DND-41 (cell line): Measurements from ENCODE around the gene SAMD8.

Experiments used
- EZH2 ChIP-seq: IDR thresholded peaks from 3 replicates; pipeline ENCODE4 v1.6.1; 2012; ENCODE audit warnings: borderline replicate concordance, low read depth, mild to moderate bottlenecking, moderate library complexity, low read length, inconsistent platforms; ENCODE audit not compliant: severe bottlenecking
- TF ChIP-seq, protein P1 (sequence below): IDR thresholded peaks from 2 replicates; pipeline ENCODE4 v1.5.1; 2012; ENCODE audit warnings: borderline replicate concordance, low read length, moderate library complexity, mild to moderate bottlenecking; ENCODE audit not compliant: poor library complexity, severe bottlenecking; ENCODE audit errors: extremely low read depth

DNA sequence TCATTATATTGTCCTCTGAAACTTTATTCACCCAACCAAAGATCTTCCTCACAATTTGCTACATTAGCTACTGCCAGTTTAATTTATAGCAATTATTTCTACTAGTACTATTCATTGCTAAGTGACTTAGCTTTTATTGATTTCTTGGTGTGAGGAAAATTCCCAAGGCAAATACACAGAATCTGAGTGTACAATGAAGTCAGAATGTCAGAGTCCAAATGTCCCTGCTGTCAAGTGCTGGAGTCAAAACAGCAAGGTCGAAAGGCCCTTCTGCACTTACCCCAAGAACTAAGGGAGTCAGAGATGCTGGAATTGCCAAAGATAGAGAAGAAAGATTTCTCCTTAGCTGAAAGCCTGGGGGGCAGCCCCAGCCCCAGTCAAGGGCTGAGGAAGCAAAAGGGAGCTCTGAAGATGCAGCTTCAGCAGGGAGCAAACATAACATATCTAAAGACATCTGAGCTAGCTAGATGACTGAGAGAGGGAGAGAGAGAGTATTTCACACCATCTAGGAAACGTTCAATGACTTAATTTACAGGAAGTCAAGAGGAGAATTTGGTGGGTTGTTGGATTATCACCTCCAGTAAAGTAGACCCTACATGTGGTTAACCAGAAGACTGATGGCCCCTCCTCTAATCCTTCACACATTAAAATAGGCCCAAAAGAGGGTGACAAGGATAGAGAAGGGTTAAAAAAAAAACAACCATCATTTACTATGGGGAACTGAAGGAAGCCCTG is 36.6 kb upstream of the SAMD8 start:
- TF ChIP-seq, protein P1, sequence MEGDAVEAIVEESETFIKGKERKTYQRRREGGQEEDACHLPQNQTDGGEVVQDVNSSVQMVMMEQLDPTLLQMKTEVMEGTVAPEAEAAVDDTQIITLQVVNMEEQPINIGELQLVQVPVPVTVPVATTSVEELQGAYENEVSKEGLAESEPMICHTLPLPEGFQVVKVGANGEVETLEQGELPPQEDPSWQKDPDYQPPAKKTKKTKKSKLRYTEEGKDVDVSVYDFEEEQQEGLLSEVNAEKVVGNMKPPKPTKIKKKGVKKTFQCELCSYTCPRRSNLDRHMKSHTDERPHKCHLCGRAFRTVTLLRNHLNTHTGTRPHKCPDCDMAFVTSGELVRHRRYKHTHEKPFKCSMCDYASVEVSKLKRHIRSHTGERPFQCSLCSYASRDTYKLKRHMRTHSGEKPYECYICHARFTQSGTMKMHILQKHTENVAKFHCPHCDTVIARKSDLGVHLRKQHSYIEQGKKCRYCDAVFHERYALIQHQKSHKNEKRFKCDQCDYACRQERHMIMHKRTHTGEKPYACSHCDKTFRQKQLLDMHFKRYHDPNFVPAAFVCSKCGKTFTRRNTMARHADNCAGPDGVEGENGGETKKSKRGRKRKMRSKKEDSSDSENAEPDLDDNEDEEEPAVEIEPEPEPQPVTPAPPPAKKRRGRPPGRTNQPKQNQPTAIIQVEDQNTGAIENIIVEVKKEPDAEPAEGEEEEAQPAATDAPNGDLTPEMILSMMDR, result no peak
- TF ChIP-seq EZH2, result no peak
